SK-N-SH (cell line): ENCODE results near the gene GNAZ. TPM values are rescaled to one million over a fixed set of nuclear protein-coding genes. Genes with fewer than 3 reads are reported as not detected.

Source experiments
- CTCF ChIA-PET: fragments of 300-600, 350-600 bp; formaldehyde crosslinking; extraction: SDS; loops from one replicate; lab custom pipeline; 2021; lab: Yijun Ruan, JAX
- POLR2A ChIA-PET: fragments of 350-600 bp; sonication (Branson Sonifier 250); formaldehyde crosslinking; extraction: SDS; loops from one replicate; lab custom pipeline; 2020; ENCODE audit warnings: antibody characterized with exemption, inconsistent platforms; lab: Yijun Ruan, JAX
- DNase-seq: peaks from one replicate; pipeline ENCODE4 v3.0.0; 2012
- H2AFZ ChIP-seq: fragments of 200-600 bp; sonication (generic); 2 replicates; pipeline ENCODE4 v1.8.1; 2016; ENCODE audit warnings: antibody characterized with exemption, mild to moderate bottlenecking, low read depth
- H3F3A ChIP-seq: fragments of 200-600 bp; sonication (generic); replicated peaks from 2 replicates; pipeline ENCODE3; 2016; ENCODE audit warnings: antibody characterized with exemption, mild to moderate bottlenecking; ENCODE audit not compliant: insufficient read depth
- H3K27ac ChIP-seq, 2 experiments: fragments of 200-500 bp in 1 of 2; fragments of 200-600 bp in 1 of 2; sonication (Bioruptor generic) in 1 of 2; sonication (generic), shearing (Covaris generic) in 1 of 2; 2 replicates each; pipeline versions ENCODE4 v1.5.1 to v1.6.1; 2014 to 2016; ENCODE audit warnings: low read depth in 2 of 2, inconsistent platforms in 1 of 2, low read length in 1 of 2, mild to moderate bottlenecking in 1 of 2, mixed read lengths in 1 of 2
- H3K27me3 ChIP-seq: fragments of 200-600 bp; sonication (generic), shearing (Covaris generic); 2 replicates; pipeline ENCODE4 v1.6.1; 2016; ENCODE audit warnings: mixed run types; ENCODE audit not compliant: insufficient read depth
- H3K36me3 ChIP-seq, 2 experiments: fragments of 200-500 bp in 1 of 2; fragments of 200-600 bp in 1 of 2; sonication (Bioruptor generic) in 1 of 2; sonication (generic) in 1 of 2; replicated peaks in 1 of 2; 2 replicates each; pipeline versions ENCODE3 to v1.5.1; 2014 to 2016; ENCODE audit warnings: low read length in 1 of 2, mild to moderate bottlenecking in 1 of 2; ENCODE audit not compliant: insufficient read depth in 2 of 2, control insufficient read depth in 1 of 2
- H3K4me1 ChIP-seq, 2 experiments: fragments of 200-500 bp in 1 of 2; fragments of 200-600 bp in 1 of 2; sonication (Bioruptor generic) in 1 of 2; sonication (generic), shearing (Covaris generic) in 1 of 2; 2 replicates each; pipeline versions ENCODE4 v1.5.1 to v1.6.1; 2014 to 2016; ENCODE audit warnings: low read depth in 1 of 2, low read length in 1 of 2, mixed run types in 1 of 2; ENCODE audit not compliant: insufficient read depth in 2 of 2, control insufficient read depth in 1 of 2
- H3K4me2 ChIP-seq: fragments of 200-600 bp; sonication (generic), shearing (Covaris generic); 2 replicates; pipeline ENCODE4 v1.6.1; 2017; ENCODE audit warnings: mixed run types
- H3K4me3 ChIP-seq, 2 experiments: fragments of 200-500 bp in 1 of 2; fragments of 200-600 bp in 1 of 2; sonication (Bioruptor generic) in 1 of 2; sonication (generic), shearing (Covaris generic) in 1 of 2; 2 replicates each; pipeline versions ENCODE4 v1.5.1 to v1.8.1; 2014 to 2016; ENCODE audit warnings: low read depth in 2 of 2, inconsistent platforms in 1 of 2, low read length in 1 of 2, mild to moderate bottlenecking in 1 of 2, mixed read lengths in 1 of 2, moderate library complexity in 1 of 2
- H3K79me2 ChIP-seq: fragments of 200-600 bp; sonication (generic); 2 replicates; pipeline ENCODE4 v1.8.1; 2017; ENCODE audit warnings: mild to moderate bottlenecking; ENCODE audit not compliant: insufficient read depth
- H3K9ac ChIP-seq: fragments of 200-600 bp; sonication (generic); 2 replicates; pipeline ENCODE4 v1.6.1; 2017; ENCODE audit warnings: mixed run types
- H3K9me2 ChIP-seq: fragments of 200-600 bp; sonication (generic); 2 replicates; pipeline ENCODE4 v1.6.1; 2017; ENCODE audit warnings: mixed run types
- H3K9me3 ChIP-seq: fragments of 200-600 bp; sonication (generic); 2 replicates; pipeline ENCODE4 v1.6.1; 2017; ENCODE audit warnings: mixed run types, mild to moderate bottlenecking, moderate library complexity
- H4K20me1 ChIP-seq: fragments of 200-600 bp; sonication (generic); 2 replicates; pipeline ENCODE4 v1.6.1; 2017; ENCODE audit warnings: mild to moderate bottlenecking, mixed run types; ENCODE audit not compliant: insufficient read depth
- CTCF ChIP-seq: fragments of 200-600 bp; sonication (generic); IDR thresholded peaks from 2 replicates; pipeline ENCODE4 v1.6.1; 2017; ENCODE audit warnings: antibody characterized with exemption, mild to moderate bottlenecking, moderate library complexity
- FOXJ3 ChIP-seq: sonication (generic); formaldehyde crosslinking; IDR thresholded peaks from 2 replicates; pipeline ENCODE4 v1.5.1; 2020; ENCODE audit warnings: mild to moderate bottlenecking, missing genetic modification reagents
- GABPA ChIP-seq: IDR thresholded peaks from 2 replicates; pipeline ENCODE4 v1.4.0; 2012; ENCODE audit warnings: low read depth, mild to moderate bottlenecking
- NFIC ChIP-seq: IDR thresholded peaks from 2 replicates; pipeline ENCODE4 v1.4.0; 2012; ENCODE audit warnings: borderline replicate concordance
- NRF1 ChIP-seq: IDR thresholded peaks from 2 replicates; pipeline ENCODE4 v1.6.1; 2012; ENCODE audit warnings: low read depth, mild to moderate bottlenecking, low read length
- PBX3 ChIP-seq: IDR thresholded peaks from 2 replicates; pipeline ENCODE4; 2012
- RAD21 ChIP-seq: IDR thresholded peaks from 2 replicates; pipeline ENCODE4 v1.6.1; 2012; ENCODE audit warnings: mild to moderate bottlenecking, low read length
- RCOR1 ChIP-seq: fragments of 150-350 bp; IDR thresholded peaks from 2 replicates; pipeline ENCODE4 v1.6.1; 2017; ENCODE audit warnings: antibody characterized with exemption, low read length
- SMC3 ChIP-seq: IDR thresholded peaks from 2 replicates; pipeline ENCODE4 v1.6.1; 2012; ENCODE audit warnings: low read depth, low read length, improper control_type of control experiment
- TEAD4 ChIP-seq: IDR thresholded peaks from 2 replicates; pipeline ENCODE4 v1.4.0; 2012; ENCODE audit warnings: mild to moderate bottlenecking, borderline replicate concordance; ENCODE audit not compliant: insufficient read depth
- YY1 ChIP-seq: IDR thresholded peaks from 2 replicates; pipeline ENCODE4 v1.4.0; 2012; ENCODE audit warnings: low read depth, mild to moderate bottlenecking
- WGBS: methylation state at CpG from one replicate; pipeline ENCODE4 v1.1.6; 2017; ENCODE audit warnings: low lambda C conversion rate; 5-methylcytosine and 5-hydroxymethylcytosine counted together
- polyA plus RNA-seq, 3 experiments: library from polyadenylated mRNA; depleted of rRNA; stranded (reverse); fragments of >200 nt; gene quantifications; 2 replicates each; pipeline ENCODE4 v1.2.3, GENCODE V29; 2012
- TF ChIP-seq, protein P1 (sequence below): fragments of 150-350 bp; IDR thresholded peaks from 2 replicates; pipeline ENCODE4 v1.6.1; 2016; ENCODE audit warnings: mild to moderate bottlenecking, low read depth, low read length
- TF ChIP-seq, protein P2 (sequence below): IDR thresholded peaks from 2 replicates; pipeline ENCODE4 v1.4.0; 2012; ENCODE audit warnings: low read depth
- TF ChIP-seq, protein P3 (sequence below): IDR thresholded peaks from 2 replicates; pipeline ENCODE4 v1.4.0; 2012; ENCODE audit warnings: low read depth, borderline replicate concordance

Gene GNAZ
- polyA plus RNA-seq, 1 of the 3 experiments (the other 2 are of a cell fraction) = 6.5 TPM

DNA sequence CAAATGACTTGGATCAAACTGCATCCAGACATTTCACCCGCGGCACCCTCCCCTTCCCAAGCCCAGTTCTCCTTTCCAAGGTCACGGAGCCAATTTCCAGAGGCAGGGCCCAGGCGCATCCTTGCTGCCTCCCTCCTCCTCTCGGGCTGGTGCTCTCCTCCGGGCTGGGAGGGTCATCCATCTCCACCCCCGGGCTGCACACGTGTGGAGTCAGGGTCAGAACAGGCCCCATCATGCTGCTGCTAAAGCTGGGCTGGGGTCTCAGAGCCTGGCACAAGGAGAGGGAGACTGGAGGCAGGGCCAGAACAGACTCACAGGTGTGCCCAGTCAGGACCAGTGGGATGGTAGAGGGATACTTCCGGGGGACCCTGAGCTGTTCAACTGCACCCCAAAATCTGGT lies 57.5 kb downstream of the GNAZ start:
- POLR2A ChIA-PET = interaction anchor here (1.0 kb wide), 2 partner anchors 17 to 168 kb away, joined by 3 to 5 read pairs; partner anchors contain the start of gene RAB36

More for the DNA sequence above, 57.5 kb downstream of the GNAZ start:
- Histone ChIP-seq H3K4me3 (no peak overlapping the region), H3K9ac (no peak overlapping the region), H3K4me1 (peaks cover 0 to 22% of the 10 kb centered on the region in 2 experiments; a peak in 1 of 4 replicates), H3K79me2 (no peaks in the 10 kb centered on the region), H3K27me3 (no peaks in the 10 kb centered on the region), H2AFZ (no peak overlapping the region), H3K27ac (no peak overlapping the region; a peak in 1 of 4 replicates), H3K4me2 (no peak overlapping the region), H3K9me2 (no peaks in the 10 kb centered on the region), H3K36me3 (no peaks in the 10 kb centered on the region), H3F3A (no peaks in the 10 kb centered on the region), H3K9me3 (no peaks in the 10 kb centered on the region), H4K20me1 (no peaks in the 10 kb centered on the region)
- DNase-seq = no peak
- TF ChIP-seq RCOR1 = no peak
- TF ChIP-seq PBX3 = no peak
- TF ChIP-seq, protein P1, sequence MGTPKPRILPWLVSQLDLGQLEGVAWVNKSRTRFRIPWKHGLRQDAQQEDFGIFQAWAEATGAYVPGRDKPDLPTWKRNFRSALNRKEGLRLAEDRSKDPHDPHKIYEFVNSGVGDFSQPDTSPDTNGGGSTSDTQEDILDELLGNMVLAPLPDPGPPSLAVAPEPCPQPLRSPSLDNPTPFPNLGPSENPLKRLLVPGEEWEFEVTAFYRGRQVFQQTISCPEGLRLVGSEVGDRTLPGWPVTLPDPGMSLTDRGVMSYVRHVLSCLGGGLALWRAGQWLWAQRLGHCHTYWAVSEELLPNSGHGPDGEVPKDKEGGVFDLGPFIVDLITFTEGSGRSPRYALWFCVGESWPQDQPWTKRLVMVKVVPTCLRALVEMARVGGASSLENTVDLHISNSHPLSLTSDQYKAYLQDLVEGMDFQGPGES = no peak
- no peak for TF ChIP-seq GABPA
- TF ChIP-seq, protein P2, sequence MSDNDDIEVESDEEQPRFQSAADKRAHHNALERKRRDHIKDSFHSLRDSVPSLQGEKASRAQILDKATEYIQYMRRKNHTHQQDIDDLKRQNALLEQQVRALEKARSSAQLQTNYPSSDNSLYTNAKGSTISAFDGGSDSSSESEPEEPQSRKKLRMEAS = no peak
- no peak for TF ChIP-seq RAD21
- TF ChIP-seq, protein P3, sequence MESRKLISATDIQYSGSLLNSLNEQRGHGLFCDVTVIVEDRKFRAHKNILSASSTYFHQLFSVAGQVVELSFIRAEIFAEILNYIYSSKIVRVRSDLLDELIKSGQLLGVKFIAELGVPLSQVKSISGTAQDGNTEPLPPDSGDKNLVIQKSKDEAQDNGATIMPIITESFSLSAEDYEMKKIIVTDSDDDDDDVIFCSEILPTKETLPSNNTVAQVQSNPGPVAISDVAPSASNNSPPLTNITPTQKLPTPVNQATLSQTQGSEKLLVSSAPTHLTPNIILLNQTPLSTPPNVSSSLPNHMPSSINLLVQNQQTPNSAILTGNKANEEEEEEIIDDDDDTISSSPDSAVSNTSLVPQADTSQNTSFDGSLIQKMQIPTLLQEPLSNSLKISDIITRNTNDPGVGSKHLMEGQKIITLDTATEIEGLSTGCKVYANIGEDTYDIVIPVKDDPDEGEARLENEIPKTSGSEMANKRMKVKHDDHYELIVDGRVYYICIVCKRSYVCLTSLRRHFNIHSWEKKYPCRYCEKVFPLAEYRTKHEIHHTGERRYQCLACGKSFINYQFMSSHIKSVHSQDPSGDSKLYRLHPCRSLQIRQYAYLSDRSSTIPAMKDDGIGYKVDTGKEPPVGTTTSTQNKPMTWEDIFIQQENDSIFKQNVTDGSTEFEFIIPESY = no peak
- no peak for TF ChIP-seq NFIC
- no peak for TF ChIP-seq SMC3
- no peak for TF ChIP-seq NRF1
- no peak for TF ChIP-seq FOXJ3 (CRISPR knock-in tag)
- no peak for TF ChIP-seq YY1
- no peak for TF ChIP-seq CTCF
- no peak for TF ChIP-seq TEAD4
- CTCF ChIA-PET = interaction anchor here (0.6 to 13.2 kb wide), 48 partner anchors 9 to 943 kb away, joined by 3 to 397 read pairs (median 4); partner anchors contain the start of genes GNAZ, RAB36 and RSPH14
- whole genome bisulfite sequencing = 82% methylated on average over 7 of the region's 9 CpGs
